ENCODE measurements around the gene STARD6. TPM values are rescaled to one million over a fixed set of nuclear protein-coding genes. Genes with fewer than 3 reads are reported as not detected.

The STARD6 gene
- polyA plus RNA-seq, 1 of the 3 experiments (the other 2 are of a cell fraction): not detected

DNA sequence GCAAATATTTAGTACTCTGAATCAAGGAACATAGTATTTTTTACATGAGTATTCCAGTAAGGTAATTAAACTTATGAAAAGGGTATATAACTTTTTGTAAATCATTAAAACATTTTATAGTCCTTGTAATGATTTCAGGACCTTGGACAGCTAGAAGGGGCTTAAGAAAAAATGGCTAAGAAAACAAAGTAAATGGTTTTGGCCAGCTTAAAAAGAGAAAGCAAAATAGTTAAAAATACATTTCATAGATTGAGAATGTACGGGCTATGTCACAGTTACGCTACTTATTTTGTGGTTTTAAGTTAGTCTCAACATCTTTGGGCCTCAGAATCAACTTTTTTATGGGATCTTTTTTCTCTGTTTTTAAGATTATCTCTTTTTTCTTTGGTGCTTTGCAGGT is 61.6 kb downstream of the STARD6 start:
- no peaks in the 10 kb centered on the region for H3K79me2 ChIP-seq (ENCODE audit: insufficient read depth)
- WGBS (ENCODE audit: low lambda C conversion rate): 94% methylated on average over 2 of the region's 2 CpGs
- no peaks in the 10 kb centered on the region for H3F3A ChIP-seq (replicated peaks; ENCODE audit: insufficient read depth)
- DNase-seq: no peak
- peaks cover 35 to 42% of the 10 kb centered on the region in 2 experiments for H3K36me3 ChIP-seq (replicated peaks in 1 of 2; ENCODE audit: control insufficient read depth in 1 of 2, insufficient read depth in 2 of 2, low read length in 1 of 2)
- POLR2A ChIA-PET: no interaction called here
- H3K27ac ChIP-seq (ENCODE audit: low read depth in 2 of 2, low read length in 1 of 2): no peak overlapping the region
- H3K4me1 ChIP-seq (ENCODE audit: control insufficient read depth in 1 of 2, insufficient read depth in 2 of 2, low read depth in 1 of 2, low read length in 1 of 2): no peaks in the 10 kb centered on the region
- no peak overlapping the region for H3K4me2 ChIP-seq
- no peaks in the 10 kb centered on the region for H4K20me1 ChIP-seq (ENCODE audit: insufficient read depth)
- CTCF ChIA-PET: interaction anchor here (1.6 kb wide), 1 partner anchor 26 kb away, joined by 3 read pairs; no protein-coding TSS in a partner anchor
- no peaks in the 10 kb centered on the region for H3K9me2 ChIP-seq
- H3K4me3 ChIP-seq (ENCODE audit: low read depth in 2 of 2, low read length in 1 of 2): no peak overlapping the region
- TF ChIP-seq FOXM1 (IDR thresholded peaks at IDR 0.05; ENCODE audit: low read depth) (no peak), MXI1 (IDR thresholded peaks at IDR 0.05; ENCODE audit: low read depth, low read length) (no peak)
- TF ChIP-seq, protein P1, sequence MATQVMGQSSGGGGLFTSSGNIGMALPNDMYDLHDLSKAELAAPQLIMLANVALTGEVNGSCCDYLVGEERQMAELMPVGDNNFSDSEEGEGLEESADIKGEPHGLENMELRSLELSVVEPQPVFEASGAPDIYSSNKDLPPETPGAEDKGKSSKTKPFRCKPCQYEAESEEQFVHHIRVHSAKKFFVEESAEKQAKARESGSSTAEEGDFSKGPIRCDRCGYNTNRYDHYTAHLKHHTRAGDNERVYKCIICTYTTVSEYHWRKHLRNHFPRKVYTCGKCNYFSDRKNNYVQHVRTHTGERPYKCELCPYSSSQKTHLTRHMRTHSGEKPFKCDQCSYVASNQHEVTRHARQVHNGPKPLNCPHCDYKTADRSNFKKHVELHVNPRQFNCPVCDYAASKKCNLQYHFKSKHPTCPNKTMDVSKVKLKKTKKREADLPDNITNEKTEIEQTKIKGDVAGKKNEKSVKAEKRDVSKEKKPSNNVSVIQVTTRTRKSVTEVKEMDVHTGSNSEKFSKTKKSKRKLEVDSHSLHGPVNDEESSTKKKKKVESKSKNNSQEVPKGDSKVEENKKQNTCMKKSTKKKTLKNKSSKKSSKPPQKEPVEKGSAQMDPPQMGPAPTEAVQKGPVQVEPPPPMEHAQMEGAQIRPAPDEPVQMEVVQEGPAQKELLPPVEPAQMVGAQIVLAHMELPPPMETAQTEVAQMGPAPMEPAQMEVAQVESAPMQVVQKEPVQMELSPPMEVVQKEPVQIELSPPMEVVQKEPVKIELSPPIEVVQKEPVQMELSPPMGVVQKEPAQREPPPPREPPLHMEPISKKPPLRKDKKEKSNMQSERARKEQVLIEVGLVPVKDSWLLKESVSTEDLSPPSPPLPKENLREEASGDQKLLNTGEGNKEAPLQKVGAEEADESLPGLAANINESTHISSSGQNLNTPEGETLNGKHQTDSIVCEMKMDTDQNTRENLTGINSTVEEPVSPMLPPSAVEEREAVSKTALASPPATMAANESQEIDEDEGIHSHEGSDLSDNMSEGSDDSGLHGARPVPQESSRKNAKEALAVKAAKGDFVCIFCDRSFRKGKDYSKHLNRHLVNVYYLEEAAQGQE (IDR thresholded peaks at IDR 0.05; ENCODE audit: low read depth, low read length): peak; percentile 63; the same call in 1 of the 2 replicates
- TF ChIP-seq, protein P2, sequence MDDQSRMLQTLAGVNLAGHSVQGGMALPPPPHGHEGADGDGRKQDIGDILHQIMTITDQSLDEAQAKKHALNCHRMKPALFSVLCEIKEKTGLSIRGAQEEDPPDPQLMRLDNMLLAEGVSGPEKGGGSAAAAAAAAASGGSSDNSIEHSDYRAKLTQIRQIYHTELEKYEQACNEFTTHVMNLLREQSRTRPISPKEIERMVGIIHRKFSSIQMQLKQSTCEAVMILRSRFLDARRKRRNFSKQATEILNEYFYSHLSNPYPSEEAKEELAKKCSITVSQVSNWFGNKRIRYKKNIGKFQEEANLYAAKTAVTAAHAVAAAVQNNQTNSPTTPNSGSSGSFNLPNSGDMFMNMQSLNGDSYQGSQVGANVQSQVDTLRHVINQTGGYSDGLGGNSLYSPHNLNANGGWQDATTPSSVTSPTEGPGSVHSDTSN (IDR thresholded peaks at IDR 0.05): no peak
- H3K27me3 ChIP-seq (ENCODE audit: insufficient read depth): no peaks in the 10 kb centered on the region
- no peak overlapping the region for H2AFZ ChIP-seq (ENCODE audit: low read depth)
- H3K9me3 ChIP-seq: 0 out of 2 replicates have a peak, but pooled peaks cover 4% of the 10 kb centered on the region
- no peak overlapping the region for H3K9ac ChIP-seq

DNA sequence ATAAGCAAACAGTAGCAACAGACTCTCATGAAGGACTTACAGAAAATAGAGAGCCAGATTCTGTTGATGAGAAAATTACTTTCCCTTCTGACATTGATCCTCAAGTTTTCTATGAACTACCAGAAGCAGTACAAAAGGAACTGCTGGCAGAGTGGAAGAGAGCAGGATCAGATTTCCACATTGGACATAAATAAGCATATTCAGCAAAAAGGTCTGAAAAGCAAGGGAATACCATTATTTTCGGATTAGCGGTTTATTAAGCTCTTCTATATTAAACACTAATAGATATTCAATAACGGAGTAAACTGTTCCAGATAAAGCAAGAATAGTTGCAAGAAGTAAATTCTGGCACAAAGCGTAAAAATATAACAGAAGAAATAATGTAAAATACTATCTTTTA is 63.4 kb downstream of the STARD6 start:
- Histone ChIP-seq H3K4me2 (no peak overlapping the region), H2AFZ (ENCODE audit: low read depth) (no peak overlapping the region), H3K9me3 (no peaks in the 10 kb centered on the region), H3K27me3 (ENCODE audit: insufficient read depth) (no peaks in the 10 kb centered on the region), H3K9ac (no peak overlapping the region), H3K36me3 (replicated peaks in 1 of 2; ENCODE audit: control insufficient read depth in 1 of 2, insufficient read depth in 2 of 2, low read length in 1 of 2) (peaks cover 40 to 42% of the 10 kb centered on the region in 2 experiments), H3K9me2 (no peaks in the 10 kb centered on the region), H3K79me2 (ENCODE audit: insufficient read depth) (no peaks in the 10 kb centered on the region), H4K20me1 (ENCODE audit: insufficient read depth) (no peaks in the 10 kb centered on the region), H3K27ac (ENCODE audit: low read depth in 2 of 2, low read length in 1 of 2) (no peak overlapping the region), H3F3A (replicated peaks; ENCODE audit: insufficient read depth) (no peaks in the 10 kb centered on the region), H3K4me1 (ENCODE audit: control insufficient read depth in 1 of 2, insufficient read depth in 2 of 2, low read depth in 1 of 2, low read length in 1 of 2) (no peaks in the 10 kb centered on the region), H3K4me3 (ENCODE audit: low read depth in 2 of 2, low read length in 1 of 2) (no peak overlapping the region)
- DNase-seq: no peak
- ChIA-PET CTCF (no interaction called here), POLR2A (no interaction called here)
- 96% methylated on average over 4 of the region's 4 CpGs for WGBS (ENCODE audit: low lambda C conversion rate)
- TF ChIP-seq, protein P2 (IDR thresholded peaks at IDR 0.05): no peak
- no peak for TF ChIP-seq GABPA (IDR thresholded peaks at IDR 0.05; ENCODE audit: low read depth)
- no peak for TF ChIP-seq FOSL2 (IDR thresholded peaks at IDR 0.05; ENCODE audit: borderline replicate concordance, low read depth)
- no peak for TF ChIP-seq YY1 (IDR thresholded peaks at IDR 0.05; ENCODE audit: low read depth)
- TF ChIP-seq TEAD4 (IDR thresholded peaks at IDR 0.05; ENCODE audit: borderline replicate concordance, insufficient read depth): no peak
- TF ChIP-seq, protein P1 (IDR thresholded peaks at IDR 0.05; ENCODE audit: low read depth, low read length): no peak
- no peak for TF ChIP-seq TAF1 (IDR thresholded peaks at IDR 0.05; ENCODE audit: borderline replicate concordance, low read depth, low read length)
- no peak for TF ChIP-seq ELF1 (IDR thresholded peaks at IDR 0.05)
- no peak for TF ChIP-seq EP300 (IDR thresholded peaks at IDR 0.05; ENCODE audit: borderline replicate concordance in 1 of 2, low read depth in 1 of 2, low read length in 1 of 2)
- TF ChIP-seq, protein P3, sequence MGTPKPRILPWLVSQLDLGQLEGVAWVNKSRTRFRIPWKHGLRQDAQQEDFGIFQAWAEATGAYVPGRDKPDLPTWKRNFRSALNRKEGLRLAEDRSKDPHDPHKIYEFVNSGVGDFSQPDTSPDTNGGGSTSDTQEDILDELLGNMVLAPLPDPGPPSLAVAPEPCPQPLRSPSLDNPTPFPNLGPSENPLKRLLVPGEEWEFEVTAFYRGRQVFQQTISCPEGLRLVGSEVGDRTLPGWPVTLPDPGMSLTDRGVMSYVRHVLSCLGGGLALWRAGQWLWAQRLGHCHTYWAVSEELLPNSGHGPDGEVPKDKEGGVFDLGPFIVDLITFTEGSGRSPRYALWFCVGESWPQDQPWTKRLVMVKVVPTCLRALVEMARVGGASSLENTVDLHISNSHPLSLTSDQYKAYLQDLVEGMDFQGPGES (IDR thresholded peaks at IDR 0.05; ENCODE audit: low read depth, low read length): no peak
- no peak for TF ChIP-seq POLR2AphosphoS5 (IDR thresholded peaks at IDR 0.05; ENCODE audit: low read depth, low read length)
- TF ChIP-seq TCF12 (IDR thresholded peaks at IDR 0.05): no peak
- no peak for TF ChIP-seq RCOR1 (IDR thresholded peaks at IDR 0.05; ENCODE audit: low read length)

Measured in SK-N-SH (cell line).